HG03196 (cell line): ENCODE results near the gene NT5M.

Experiments used
- ATAC-seq: cut with Tn5 transposase; IDR thresholded peaks from one replicate; pipeline ENCODE4 v1.9.1; 2021; ENCODE audit not compliant: unreplicated experiment

The NT5M gene

DNA sequence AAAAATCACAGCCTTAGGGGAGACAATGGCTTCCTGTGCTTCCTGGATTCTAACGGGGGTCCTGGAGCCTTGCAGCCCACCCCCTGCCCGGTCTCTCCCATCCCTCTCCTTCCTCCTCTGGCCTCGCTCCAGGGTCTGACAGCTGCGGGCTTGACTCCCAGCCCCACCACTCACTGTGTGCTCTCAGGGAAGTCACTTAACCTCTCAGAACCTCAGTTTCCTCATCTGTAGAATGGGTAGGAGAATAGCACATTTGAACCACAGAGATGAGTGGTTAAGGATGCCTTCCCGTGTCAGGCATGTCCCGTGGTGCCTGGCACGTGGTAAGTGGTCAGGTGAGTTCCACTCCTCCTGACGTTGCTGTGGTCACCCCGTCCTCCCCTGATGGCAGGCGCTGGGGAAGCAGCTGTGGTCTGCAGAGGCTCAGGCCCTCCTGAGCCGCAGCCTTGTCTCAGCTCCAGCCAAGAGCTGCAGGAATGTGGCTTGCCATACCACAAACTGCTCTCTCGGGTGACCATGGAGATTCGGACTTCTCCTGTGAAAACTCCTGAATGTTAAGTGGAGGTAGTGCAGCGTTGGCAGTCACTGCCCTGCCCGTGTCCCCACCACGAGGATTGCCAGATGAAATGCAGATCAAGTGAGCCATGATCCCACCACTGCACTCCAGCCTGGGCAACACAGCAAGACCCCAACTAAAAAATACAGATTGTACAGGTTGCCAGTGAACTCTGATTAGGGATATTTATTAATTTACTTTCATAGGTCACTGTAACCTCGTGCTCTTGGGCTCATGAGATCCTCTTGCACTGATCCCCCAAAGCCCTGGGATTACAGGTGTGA lies 85.7 kb downstream of the NT5M start:
- ATAC-seq: no peak

GRCh38 chr17:17391668-17392370 lies 88.6 kb downstream of the NT5M start:
- ATAC-seq: no peak

GRCh38 chr17:17393976-17394375 lies 90.8 kb downstream of the NT5M start:
- ATAC-seq: no peak

DNA sequence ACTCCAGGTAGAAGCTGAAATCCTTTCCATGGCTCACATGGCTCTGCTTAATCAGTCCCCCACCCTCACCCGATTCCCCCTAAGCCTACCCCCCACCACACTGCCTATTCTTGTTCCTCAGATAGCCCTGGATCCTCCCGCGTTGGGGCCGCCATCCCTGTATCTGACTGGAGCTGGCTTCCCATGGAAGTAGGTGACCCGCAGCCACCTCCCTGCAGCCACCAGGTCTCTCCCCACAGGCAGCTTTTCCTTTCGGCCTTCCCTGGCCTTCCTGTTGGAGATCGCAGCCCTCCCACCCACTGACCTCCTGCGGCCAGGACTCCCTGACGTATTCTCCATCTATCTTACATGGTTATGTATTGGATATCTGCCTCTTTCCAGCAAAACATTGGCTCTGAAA lies 91.3 kb downstream of the NT5M start:
- no peak for ATAC-seq

DNA sequence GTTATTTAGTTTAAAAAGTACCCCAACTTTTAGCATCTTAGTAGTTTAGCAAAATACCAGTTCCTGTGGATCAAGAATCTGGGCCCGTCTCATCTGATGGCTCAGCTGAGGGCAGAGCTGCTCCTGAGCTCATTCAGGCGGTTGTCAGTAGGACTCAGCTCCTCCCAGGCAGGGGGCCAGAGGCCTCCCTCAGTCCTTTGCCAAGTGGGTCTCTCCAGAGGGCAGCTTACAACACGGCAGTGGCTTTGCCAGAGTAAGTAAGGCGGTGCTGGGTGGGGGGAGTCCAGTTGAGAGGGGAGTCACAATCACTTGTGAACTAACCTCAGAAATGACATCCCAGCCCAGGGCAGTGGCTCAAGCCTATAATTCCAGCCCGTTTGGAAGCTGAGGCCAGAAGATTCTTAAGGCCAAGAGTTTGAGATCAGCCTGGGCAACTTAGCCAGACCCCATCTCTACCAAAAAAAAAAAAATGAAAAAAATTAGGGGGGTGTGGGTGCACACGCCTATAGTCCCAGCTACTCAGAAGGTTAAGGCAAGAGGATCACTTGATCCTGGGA lies 92.2 kb downstream of the NT5M start:
- ATAC-seq: no peak

- ATAC-seq: no peak
Observed at GRCh38 chr17:17395885-17396284, 92.7 kb downstream of the NT5M start.
